Caco-2 (cell line): ENCODE results near the gene RPL39L. TPM values are rescaled to one million over a fixed set of nuclear protein-coding genes. Genes with fewer than 3 reads are reported as not detected.

ENCODE experiments used
- BruUV-seq: library from RNA; stranded (reverse); fragments of 400-500 nt; replicated peaks from 2 replicates; lab custom pipeline; 2021; lab: Mats Ljungman, UMichigan
- CTCF ChIA-PET: fragments of 300-600 bp; sonication (Branson Sonifier 250); formaldehyde crosslinking; loops from one replicate; lab custom pipeline; 2022; ENCODE audit warnings: antibody characterized with exemption; lab: Charles Lee
- POLR2A ChIA-PET: fragments of 300-600 bp; sonication (Branson Sonifier 250); formaldehyde crosslinking; loops from one replicate; lab custom pipeline; 2022; ENCODE audit warnings: antibody characterized with exemption; lab: Charles Lee
- DNase-seq, 2 experiments: peaks; one replicate each; pipeline versions ENCODE4 v3.0.0 to v3.0.0-alpha.2; 2020 to 2022
- H3K27me3 ChIP-seq: replicated peaks from 2 replicates; pipeline ENCODE4 v1.6.0; 2011; ENCODE audit warnings: low read length; ENCODE audit not compliant: control insufficient read depth, insufficient read depth
- H3K36me3 ChIP-seq: 2 replicates; pipeline ENCODE4 v1.5.1; 2011; ENCODE audit warnings: low read length; ENCODE audit not compliant: control insufficient read depth, insufficient read depth
- H3K4me1 ChIP-seq: fragments of 250-450 bp; sonication (Bioruptor Pico); 2 replicates; pipeline ENCODE4 v1.5.1; 2020; ENCODE audit warnings: mild to moderate bottlenecking
- H3K4me3 ChIP-seq: 2 replicates; pipeline ENCODE4 v1.5.1; 2011; ENCODE audit warnings: low read depth, mild to moderate bottlenecking, control low read depth, low read length
- H3K9me3 ChIP-seq: fragments of 250-450 bp; sonication (Bioruptor Pico); 2 replicates; pipeline ENCODE4 v1.5.1; 2020; ENCODE audit warnings: mild to moderate bottlenecking, moderate library complexity
- H3K27ac Mint-ChIP-seq: one replicate; pipeline ENCODE4 v1.8.0; 2022; ENCODE audit warnings: mixed read lengths; ENCODE audit not compliant: unreplicated experiment
- H3K27me3 Mint-ChIP-seq: one replicate; pipeline ENCODE4 v1.8.0; 2022; ENCODE audit warnings: mixed read lengths; ENCODE audit not compliant: insufficient read depth, unreplicated experiment
- H3K36me3 Mint-ChIP-seq: one replicate; pipeline ENCODE4 v1.8.0; 2022; ENCODE audit warnings: mild to moderate bottlenecking, mixed read lengths; ENCODE audit not compliant: insufficient read depth, unreplicated experiment
- H3K4me1 Mint-ChIP-seq: one replicate; pipeline ENCODE4 v1.8.0; 2022; ENCODE audit warnings: low read depth, mixed read lengths; ENCODE audit not compliant: unreplicated experiment
- H3K4me3 Mint-ChIP-seq: one replicate; pipeline ENCODE4 v1.8.0; 2022; ENCODE audit warnings: mild to moderate bottlenecking, moderate library complexity, mixed read lengths; ENCODE audit not compliant: unreplicated experiment
- H3K9me3 Mint-ChIP-seq: one replicate; pipeline ENCODE4 v1.8.0; 2022; ENCODE audit warnings: mixed read lengths; ENCODE audit not compliant: unreplicated experiment
- intact Hi-C: fragments of 100-400 bp; cut with micrococcal nuclease; formaldehyde crosslinking; loops from one replicate; pipeline ENCODE4 v1.10.0; 2022; ENCODE audit not compliant: unreplicated experiment
- total RNA-seq: library from RNA; stranded (reverse); gene quantifications from 2 replicates; pipeline ENCODE4 v1.2.3, GENCODE V29; 2022
- TF ChIP-seq, protein P1 (sequence below), 2 experiments: fragments of 200-600 bp in 1 of 2; IDR thresholded peaks; 1 replicate in 1 of 2; 2 replicates in 1 of 2; pipeline versions ENCODE4 v1.5.1 to v1.8.0; 2011 to 2022; ENCODE audit warnings: antibody characterized with exemption in 1 of 2, control low read depth in 1 of 2, inconsistent platforms in 1 of 2, low read depth in 1 of 2, low read length in 1 of 2, mild to moderate bottlenecking in 1 of 2, moderate library complexity in 1 of 2; ENCODE audit not compliant: insufficient read depth in 1 of 2, severe bottlenecking in 1 of 2, unreplicated experiment in 1 of 2

The RPL39L gene
- total RNA-seq, 1 experiment from 2014 or later, result 1.8 TPM

DNA sequence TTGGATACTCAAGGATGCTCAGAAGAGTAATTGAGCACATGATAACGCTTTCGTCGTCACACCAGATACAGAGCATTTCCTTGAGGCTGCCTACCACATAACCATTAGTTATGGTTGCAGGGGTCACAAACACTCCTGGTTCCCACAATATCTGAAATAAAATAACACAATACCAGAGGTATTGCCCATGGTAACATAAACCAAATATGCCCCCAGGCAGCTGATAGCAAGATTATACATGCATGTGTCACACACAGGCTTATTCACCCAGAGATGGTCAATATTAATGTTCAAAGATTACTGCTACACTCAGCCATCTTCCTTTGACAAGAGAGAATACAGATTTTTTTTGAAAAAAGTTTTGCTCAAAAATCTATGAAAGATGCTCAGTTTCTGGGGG lies 7.3 kb downstream of the RPL39L start:
- POLR2A ChIA-PET, result no interaction called here
- Mint-ChIP-seq H3K9me3 (no peaks in the 10 kb centered on the region), H3K4me3 (no peak overlapping the region), H3K27ac (no peak overlapping the region), H3K4me1 (no peaks in the 10 kb centered on the region), H3K27me3 (no peaks in the 10 kb centered on the region), H3K36me3 (no peaks in the 10 kb centered on the region)
- no peaks in the 10 kb centered on the region for H3K27me3 ChIP-seq
- BruUV-seq, result no TSS peak
- no peak for DNase-seq
- intact Hi-C loops, result no loop called here
- H3K4me1 ChIP-seq, result no peaks in the 10 kb centered on the region; the same call in 1 of the 2 replicates
- H3K9me3 ChIP-seq, result peaks cover 8% of the 10 kb centered on the region
- H3K4me3 ChIP-seq, result no peak overlapping the region
- TF ChIP-seq, protein P1, sequence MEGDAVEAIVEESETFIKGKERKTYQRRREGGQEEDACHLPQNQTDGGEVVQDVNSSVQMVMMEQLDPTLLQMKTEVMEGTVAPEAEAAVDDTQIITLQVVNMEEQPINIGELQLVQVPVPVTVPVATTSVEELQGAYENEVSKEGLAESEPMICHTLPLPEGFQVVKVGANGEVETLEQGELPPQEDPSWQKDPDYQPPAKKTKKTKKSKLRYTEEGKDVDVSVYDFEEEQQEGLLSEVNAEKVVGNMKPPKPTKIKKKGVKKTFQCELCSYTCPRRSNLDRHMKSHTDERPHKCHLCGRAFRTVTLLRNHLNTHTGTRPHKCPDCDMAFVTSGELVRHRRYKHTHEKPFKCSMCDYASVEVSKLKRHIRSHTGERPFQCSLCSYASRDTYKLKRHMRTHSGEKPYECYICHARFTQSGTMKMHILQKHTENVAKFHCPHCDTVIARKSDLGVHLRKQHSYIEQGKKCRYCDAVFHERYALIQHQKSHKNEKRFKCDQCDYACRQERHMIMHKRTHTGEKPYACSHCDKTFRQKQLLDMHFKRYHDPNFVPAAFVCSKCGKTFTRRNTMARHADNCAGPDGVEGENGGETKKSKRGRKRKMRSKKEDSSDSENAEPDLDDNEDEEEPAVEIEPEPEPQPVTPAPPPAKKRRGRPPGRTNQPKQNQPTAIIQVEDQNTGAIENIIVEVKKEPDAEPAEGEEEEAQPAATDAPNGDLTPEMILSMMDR (IDR thresholded peaks at IDR 0.05; ENCODE audit: insufficient read depth in 1 of 2, low read depth in 1 of 2, low read length in 1 of 2, severe bottlenecking in 1 of 2, unreplicated experiment in 1 of 2), result no peak
- H3K36me3 ChIP-seq, result no peaks in the 10 kb centered on the region
- CTCF ChIA-PET, result no interaction called here

DNA sequence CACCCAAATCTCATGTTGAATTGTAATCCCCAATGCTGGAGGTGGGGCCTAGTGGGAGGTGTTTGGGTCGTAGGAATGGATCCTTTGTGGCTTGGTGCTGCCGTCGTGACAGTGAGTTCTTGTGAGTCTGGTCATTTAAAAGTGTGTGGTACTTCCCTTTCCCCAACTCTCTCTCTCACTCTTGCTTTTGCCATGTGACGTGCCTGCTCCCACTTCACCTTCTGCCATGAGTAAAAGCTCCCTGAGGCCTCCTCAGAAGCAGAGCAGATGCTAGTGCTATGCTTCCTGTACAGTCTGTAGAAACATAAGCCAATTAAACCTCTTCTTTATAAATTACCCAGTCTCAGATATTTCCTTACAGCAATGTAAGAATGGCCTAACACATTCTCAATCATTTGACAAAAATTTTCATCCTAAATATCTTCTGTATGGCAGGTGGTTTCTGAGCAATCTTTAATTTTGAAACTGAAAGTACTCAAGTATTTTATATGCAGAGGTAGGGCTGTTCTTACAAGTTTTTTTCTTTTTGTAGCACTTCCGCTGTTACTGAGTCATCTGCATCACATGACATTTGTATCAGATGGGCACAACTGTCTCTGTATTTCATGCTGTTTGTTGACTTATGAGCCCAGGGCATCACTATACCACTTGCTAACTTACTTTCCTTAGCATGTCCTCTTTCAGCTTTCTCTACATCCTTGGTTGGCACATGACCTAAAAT lies 8.8 kb downstream of the RPL39L start:
- CTCF ChIA-PET, result no interaction called here
- no peaks in the 10 kb centered on the region for H3K36me3 Mint-ChIP-seq
- no peaks in the 10 kb centered on the region for H3K4me1 Mint-ChIP-seq
- TF ChIP-seq, protein P1 (IDR thresholded peaks at IDR 0.05; ENCODE audit: insufficient read depth in 1 of 2, low read depth in 1 of 2, low read length in 1 of 2, severe bottlenecking in 1 of 2, unreplicated experiment in 1 of 2), result no peak
- no peak overlapping the region for H3K4me3 Mint-ChIP-seq
- no peaks in the 10 kb centered on the region for H3K27me3 Mint-ChIP-seq
- no peak overlapping the region for H3K4me3 ChIP-seq
- H3K9me3 Mint-ChIP-seq, result no peaks in the 10 kb centered on the region
- no TSS peak for BruUV-seq
- no peaks in the 10 kb centered on the region; the same call in 1 of the 2 replicates for H3K4me1 ChIP-seq
- H3K27me3 ChIP-seq, result no peaks in the 10 kb centered on the region
- H3K9me3 ChIP-seq, result peaks cover 11% of the 10 kb centered on the region
- H3K36me3 ChIP-seq, result no peaks in the 10 kb centered on the region
- POLR2A ChIA-PET, result no interaction called here
- intact Hi-C loops, result no loop called here
- H3K27ac Mint-ChIP-seq, result no peak overlapping the region
- no peak for DNase-seq

DNA sequence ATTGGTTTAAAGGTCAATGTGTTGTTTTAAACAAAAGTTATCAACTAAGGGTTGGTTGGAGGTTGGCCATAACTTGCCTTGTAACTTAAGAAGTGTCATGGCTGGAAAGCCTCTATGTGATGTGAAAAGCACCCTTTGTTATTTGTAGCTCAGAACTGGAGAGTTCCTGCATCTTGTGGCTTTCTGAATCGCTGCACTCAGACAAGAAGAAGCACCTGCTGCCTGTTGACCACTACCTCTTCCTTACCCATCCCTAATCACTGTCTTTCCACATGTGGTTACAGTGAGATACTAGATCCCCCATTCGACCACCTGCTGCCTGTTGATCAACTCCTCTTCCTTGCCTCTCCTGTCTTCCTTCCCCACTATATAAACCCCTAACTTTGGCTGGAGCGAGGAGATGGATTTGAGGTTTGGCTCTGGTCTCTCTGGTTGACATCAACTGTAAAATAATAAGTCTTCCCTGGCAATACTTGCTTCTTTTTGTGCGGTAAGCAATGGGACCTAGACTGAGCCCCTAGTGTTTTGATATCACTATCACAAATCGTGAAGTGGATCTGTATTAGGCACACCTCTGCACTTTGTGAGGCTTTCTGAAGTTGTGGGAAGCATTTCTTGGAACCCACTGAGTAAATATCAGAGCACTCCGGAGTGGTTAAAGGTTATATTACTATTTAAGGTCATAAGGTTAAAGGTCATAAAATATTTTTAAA lies 13.8 kb downstream of the RPL39L start:
- Mint-ChIP-seq H3K4me3 (no peak overlapping the region), H3K36me3 (no peaks in the 10 kb centered on the region), H3K9me3 (no peaks in the 10 kb centered on the region), H3K27ac (no peak overlapping the region), H3K4me1 (no peaks in the 10 kb centered on the region), H3K27me3 (no peaks in the 10 kb centered on the region)
- no TSS peak for BruUV-seq
- no peak for DNase-seq
- peaks cover 6% of the 10 kb centered on the region; the same call in 1 of the 2 replicates for H3K9me3 ChIP-seq
- no peak overlapping the region for H3K4me3 ChIP-seq
- ChIA-PET POLR2A (no interaction called here), CTCF (no interaction called here)
- no peaks in the 10 kb centered on the region for H3K36me3 ChIP-seq
- H3K27me3 ChIP-seq, result no peaks in the 10 kb centered on the region
- H3K4me1 ChIP-seq, result no peaks in the 10 kb centered on the region
- intact Hi-C loops, result no loop called here
- TF ChIP-seq, protein P1 (IDR thresholded peaks at IDR 0.05; ENCODE audit: insufficient read depth in 1 of 2, low read depth in 1 of 2, low read length in 1 of 2, severe bottlenecking in 1 of 2, unreplicated experiment in 1 of 2), result no peak
